Fibroblast of lung (primary cell): ENCODE data around the gene PHETA1.

Experiments used
- EZH2 ChIP-seq: IDR thresholded peaks from 2 replicates; pipeline ENCODE4 v1.5.1; 2012; ENCODE audit warnings: low read length, control low read depth, mild to moderate bottlenecking; ENCODE audit errors: missing control alignments
- TF ChIP-seq, protein P1 (sequence below), 2 donors: IDR thresholded peaks in 1 of 2; conservative IDR thresholded peaks in 1 of 2; 1 replicate in 1 of 2; 2 replicates in 1 of 2; pipeline ENCODE4 v1.5.1; 2011 to 2012; ENCODE audit warnings: low read length in 2 of 2, control low read depth in 1 of 2, inconsistent platforms in 1 of 2, low read depth in 1 of 2, mild to moderate bottlenecking in 1 of 2

DNA sequence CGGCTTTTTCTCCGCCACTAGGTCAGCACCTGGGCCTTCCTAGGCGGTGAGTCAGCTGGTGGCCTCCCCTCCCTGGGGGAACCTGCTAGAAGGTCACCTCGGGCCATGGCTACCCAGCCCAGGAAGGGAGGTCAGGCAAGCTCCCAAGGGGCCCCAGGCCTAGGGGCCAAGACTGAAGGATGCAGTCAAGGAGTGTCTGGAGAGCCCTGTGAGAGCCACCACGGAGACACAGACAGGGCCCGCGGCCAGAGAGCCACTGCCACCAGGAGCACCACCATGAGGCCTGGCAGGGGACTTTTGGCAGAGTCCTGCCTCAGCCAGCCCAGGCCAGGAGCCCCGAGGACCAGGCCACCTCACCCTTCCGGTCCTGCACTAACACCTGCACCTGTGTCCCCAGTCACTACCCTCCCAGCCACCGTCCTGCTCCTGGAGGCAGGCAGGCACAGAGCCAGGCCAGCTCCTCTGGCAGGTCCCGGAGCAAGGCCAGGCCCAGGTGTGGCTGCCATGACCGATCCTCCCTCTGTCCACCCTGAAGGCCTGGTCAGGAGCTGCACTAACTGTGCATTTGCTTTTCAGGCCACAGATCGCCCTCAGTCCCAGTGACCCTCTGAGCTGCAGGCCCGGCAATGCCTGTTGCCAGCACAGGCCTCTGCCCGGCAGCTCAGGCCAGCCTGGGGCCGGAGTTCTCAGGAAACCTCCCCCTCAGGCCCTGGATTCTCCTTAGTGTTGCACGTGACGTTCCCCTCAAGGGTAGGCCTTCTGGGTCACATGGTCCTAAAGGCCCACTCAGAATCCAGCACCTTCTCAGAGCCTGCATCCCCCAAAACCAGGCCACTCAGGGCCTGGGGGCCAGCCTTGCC, 6.9 kb downstream of the PHETA1 start:
- TF ChIP-seq, protein P1, sequence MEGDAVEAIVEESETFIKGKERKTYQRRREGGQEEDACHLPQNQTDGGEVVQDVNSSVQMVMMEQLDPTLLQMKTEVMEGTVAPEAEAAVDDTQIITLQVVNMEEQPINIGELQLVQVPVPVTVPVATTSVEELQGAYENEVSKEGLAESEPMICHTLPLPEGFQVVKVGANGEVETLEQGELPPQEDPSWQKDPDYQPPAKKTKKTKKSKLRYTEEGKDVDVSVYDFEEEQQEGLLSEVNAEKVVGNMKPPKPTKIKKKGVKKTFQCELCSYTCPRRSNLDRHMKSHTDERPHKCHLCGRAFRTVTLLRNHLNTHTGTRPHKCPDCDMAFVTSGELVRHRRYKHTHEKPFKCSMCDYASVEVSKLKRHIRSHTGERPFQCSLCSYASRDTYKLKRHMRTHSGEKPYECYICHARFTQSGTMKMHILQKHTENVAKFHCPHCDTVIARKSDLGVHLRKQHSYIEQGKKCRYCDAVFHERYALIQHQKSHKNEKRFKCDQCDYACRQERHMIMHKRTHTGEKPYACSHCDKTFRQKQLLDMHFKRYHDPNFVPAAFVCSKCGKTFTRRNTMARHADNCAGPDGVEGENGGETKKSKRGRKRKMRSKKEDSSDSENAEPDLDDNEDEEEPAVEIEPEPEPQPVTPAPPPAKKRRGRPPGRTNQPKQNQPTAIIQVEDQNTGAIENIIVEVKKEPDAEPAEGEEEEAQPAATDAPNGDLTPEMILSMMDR (conservative IDR thresholded peaks at IDR 0.05 in 1 of 2, IDR thresholded peaks at IDR 0.05 in 1 of 2; ENCODE audit: low read depth in 1 of 2, low read length in 2 of 2): no peak
- no peak for TF ChIP-seq EZH2
